Endothelial cell of umbilical vein (primary cell): ENCODE data around the gene TCIRG1. TPM values are rescaled to one million over a fixed set of nuclear protein-coding genes. Genes with fewer than 3 reads are reported as not detected.

Experiments
- BruUV-seq: library from RNA; stranded (reverse); fragments of 400-500 nt; replicated peaks from 2 replicates; lab custom pipeline; 2021; lab: Mats Ljungman, UMichigan
- CTCF ChIA-PET: fragments of 300-600, 350-600 bp; sonication (Branson Sonifier 250); formaldehyde crosslinking; loops from one replicate; lab custom pipeline; 2021; ENCODE audit warnings: antibody characterized with exemption, inconsistent platforms; lab: Charles Lee
- POLR2A ChIA-PET: fragments of 300-600, 350-600 bp; sonication (Branson Sonifier 250); formaldehyde crosslinking; loops from one replicate; lab custom pipeline; 2021; ENCODE audit warnings: antibody characterized with exemption, inconsistent platforms; lab: Charles Lee
- DNase-seq: peaks from one replicate; pipeline ENCODE4 v3.0.0-alpha.2; 2011; ENCODE audit warnings: low read depth, low spot score
- FAIRE-seq: peaks from 2 replicates; lab custom pipeline; 2011; peaks lifted over from hg19 to GRCh38; lab: Jason Lieb, UNC
- H2AFZ ChIP-seq: 2 replicates; pipeline ENCODE4 v1.6.0; 2012; ENCODE audit warnings: low read depth, low read length, control low read depth, inconsistent platforms
- H3K27ac ChIP-seq: 2 replicates; pipeline ENCODE4 v1.5.1; 2011; ENCODE audit warnings: low read depth, mild to moderate bottlenecking, control low read depth, low read length, moderate library complexity; ENCODE audit not compliant: insufficient read depth
- H3K27me3 ChIP-seq, 2 experiments: 2 replicates each; pipeline versions ENCODE4 v1.6.0 to v1.6.1; 2011; ENCODE audit warnings: low read length in 2 of 2, mixed read lengths in 1 of 2; ENCODE audit not compliant: control insufficient read depth in 2 of 2, insufficient read depth in 2 of 2
- H3K36me3 ChIP-seq, 2 experiments: 2 replicates in 1 of 2; 3 replicates in 1 of 2; pipeline ENCODE4 v1.5.1; 2011; ENCODE audit warnings: low read length in 2 of 2, mild to moderate bottlenecking in 1 of 2, moderate library complexity in 1 of 2; ENCODE audit not compliant: control insufficient read depth in 2 of 2, insufficient read depth in 2 of 2; ENCODE audit errors: extremely low read depth in 1 of 2
- H3K4me1 ChIP-seq: 3 replicates; pipeline ENCODE4 v1.5.1; 2011; ENCODE audit warnings: mild to moderate bottlenecking, low read length; ENCODE audit not compliant: control insufficient read depth, insufficient read depth; ENCODE audit errors: extremely low read depth
- H3K4me2 ChIP-seq: 2 replicates; pipeline ENCODE4 v1.6.1; 2011; ENCODE audit warnings: low read length, control low read depth, mixed read lengths; ENCODE audit not compliant: insufficient read depth
- H3K4me3 ChIP-seq, 3 experiments: fragments of 200-600 bp in 1 of 3; sonication (generic), shearing (Covaris generic) in 1 of 3; replicated peaks in 1 of 3; 2 replicates each; pipeline ENCODE4 v1.5.1; 2011 to 2016; ENCODE audit warnings: control low read depth in 3 of 3, low read length in 3 of 3, mild to moderate bottlenecking in 2 of 3, inconsistent platforms in 1 of 3, low read depth in 1 of 3, moderate library complexity in 1 of 3; ENCODE audit not compliant: insufficient read depth in 1 of 3
- H3K79me2 ChIP-seq: 2 replicates; pipeline ENCODE4 v1.6.0; 2012; ENCODE audit warnings: low read length, inconsistent platforms; ENCODE audit not compliant: control insufficient read depth, insufficient read depth
- H3K9ac ChIP-seq: replicated peaks from 2 replicates; pipeline ENCODE3; 2011; ENCODE audit warnings: low read length, control low read depth; ENCODE audit not compliant: insufficient read depth; ENCODE audit errors: extremely low read depth
- H3K9me1 ChIP-seq: replicated peaks from 3 replicates; pipeline ENCODE4 v1.6.0; 2011; ENCODE audit warnings: mild to moderate bottlenecking, low read length; ENCODE audit not compliant: control insufficient read depth, insufficient read depth; ENCODE audit errors: extremely low read depth
- H3K9me3 ChIP-seq: replicated peaks from 2 replicates; pipeline ENCODE4 v1.5.1; 2012; ENCODE audit warnings: low read length, inconsistent platforms; ENCODE audit not compliant: control insufficient read depth, insufficient read depth
- H4K20me1 ChIP-seq: replicated peaks from 2 replicates; pipeline ENCODE3; 2011; ENCODE audit warnings: mild to moderate bottlenecking, low read length; ENCODE audit not compliant: control insufficient read depth, insufficient read depth; ENCODE audit errors: extremely low read depth
- EZH2 ChIP-seq: IDR thresholded peaks from 2 replicates; pipeline ENCODE4 v1.6.1; 2012; ENCODE audit warnings: borderline replicate concordance, low read depth, mild to moderate bottlenecking, moderate library complexity, low read length, inconsistent platforms; ENCODE audit not compliant: severe bottlenecking
- FOS ChIP-seq: IDR thresholded peaks from 2 replicates; pipeline ENCODE4 v1.6.1; 2011; ENCODE audit warnings: mild to moderate bottlenecking, low read length, moderate library complexity, borderline replicate concordance; ENCODE audit not compliant: insufficient read depth
- GATA2 ChIP-seq: IDR thresholded peaks from 2 replicates; pipeline ENCODE4 v1.7.0; 2011; ENCODE audit warnings: low read depth, mild to moderate bottlenecking, moderate library complexity, mixed read lengths, low read length; ENCODE audit not compliant: insufficient read length, insufficient read depth
- JUN ChIP-seq: IDR thresholded peaks from 2 replicates; pipeline ENCODE4 v1.6.1; 2011; ENCODE audit warnings: borderline replicate concordance, low read depth; ENCODE audit not compliant: insufficient read length, insufficient read depth
- POLR2AphosphoS5 ChIP-seq: IDR thresholded peaks from 2 replicates; pipeline ENCODE4 v1.6.1; 2012; ENCODE audit warnings: low read depth, mild to moderate bottlenecking, control low read depth, low read length, moderate library complexity; ENCODE audit not compliant: insufficient read depth
- dilution Hi-C: fragments of 300-500 bp; cut with MboI; formaldehyde crosslinking; loops from one replicate; pipeline ENCODE4 v1.15.0; 2019; ENCODE audit warnings: low sequenced_read_pairs; ENCODE audit not compliant: extremely low pct_ligation_motif_present
- intact Hi-C: fragments of 100-400 bp; cut with micrococcal nuclease; formaldehyde crosslinking; loops from one replicate; pipeline ENCODE4 v1.10.0; 2022
- polyA plus RNA-seq, 4 experiments: library from polyadenylated mRNA; depleted of rRNA in 3 of 4; stranded (reverse) in 3 of 4; unstranded in 1 of 4; fragments of >200 nt; gene quantifications; 2 replicates each; pipeline versions ENCODE4 v1.2.1 to v1.2.3, GENCODE V29; 2011 to 2012; ENCODE audit warnings: missing spikeins in 1 of 4
- total RNA-seq: library from RNA; stranded (reverse); gene quantifications from 2 replicates; pipeline ENCODE4 v1.2.3, GENCODE V29; 2021
- TF ChIP-seq, protein P1 (sequence below), 2 donors: IDR thresholded peaks; 1 replicate in 1 of 2; 2 replicates in 1 of 2; pipeline ENCODE4 v1.5.1; 2011; ENCODE audit warnings: low read length in 2 of 2, mild to moderate bottlenecking in 2 of 2, moderate library complexity in 2 of 2, control low read depth in 1 of 2, inconsistent platforms in 1 of 2, low read depth in 1 of 2; ENCODE audit not compliant: insufficient read depth in 1 of 2; ENCODE audit errors: extremely low read depth in 1 of 2

The TCIRG1 gene
- total and polyA plus RNA-seq, 2 donors (not counting 3 experiments of a cell fraction or from before 2014, with no cell fraction given) = 134 to 183 TPM

DNA sequence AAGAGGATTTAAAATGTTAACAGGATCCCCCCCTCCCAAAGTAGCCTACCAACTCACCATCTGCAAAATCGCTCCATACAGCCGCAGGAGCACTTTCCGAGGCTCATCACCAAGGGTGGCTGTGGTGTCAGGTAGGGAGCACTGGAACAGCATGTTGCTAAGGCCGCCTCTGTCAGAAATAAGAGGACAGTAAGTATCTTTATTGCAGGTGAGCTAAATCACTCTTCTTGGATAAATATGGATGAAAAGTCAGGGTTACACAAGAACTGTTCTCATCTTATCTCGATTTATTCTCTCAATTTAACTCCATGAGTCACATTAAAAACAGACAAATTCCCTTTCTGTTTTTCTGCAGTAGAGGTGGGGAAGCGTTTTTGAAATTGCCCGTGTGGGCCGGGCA is 58.1 kb downstream of the TCIRG1 start:
- no TSS peak for BruUV-seq
- Histone ChIP-seq H3K9ac (no peak overlapping the region), H3K27ac (no peak overlapping the region), H3K4me2 (no peak overlapping the region), H3K4me1 (peaks cover 22% of the 10 kb centered on the region), H3K4me3 (no peak overlapping the region), H3K79me2 (no peaks in the 10 kb centered on the region), H3K9me3 (no peaks in the 10 kb centered on the region), H3K36me3 (no peaks in the 10 kb centered on the region), H4K20me1 (no peaks in the 10 kb centered on the region), H3K27me3 (no peaks in the 10 kb centered on the region), H2AFZ (no peak overlapping the region), H3K9me1 (no peaks in the 10 kb centered on the region)
- POLR2A ChIA-PET = no interaction called here
- DNase-seq = no peak
- intact Hi-C loops (no loop called here), dilution Hi-C loops (no loop called here)
- TF ChIP-seq, protein P1, sequence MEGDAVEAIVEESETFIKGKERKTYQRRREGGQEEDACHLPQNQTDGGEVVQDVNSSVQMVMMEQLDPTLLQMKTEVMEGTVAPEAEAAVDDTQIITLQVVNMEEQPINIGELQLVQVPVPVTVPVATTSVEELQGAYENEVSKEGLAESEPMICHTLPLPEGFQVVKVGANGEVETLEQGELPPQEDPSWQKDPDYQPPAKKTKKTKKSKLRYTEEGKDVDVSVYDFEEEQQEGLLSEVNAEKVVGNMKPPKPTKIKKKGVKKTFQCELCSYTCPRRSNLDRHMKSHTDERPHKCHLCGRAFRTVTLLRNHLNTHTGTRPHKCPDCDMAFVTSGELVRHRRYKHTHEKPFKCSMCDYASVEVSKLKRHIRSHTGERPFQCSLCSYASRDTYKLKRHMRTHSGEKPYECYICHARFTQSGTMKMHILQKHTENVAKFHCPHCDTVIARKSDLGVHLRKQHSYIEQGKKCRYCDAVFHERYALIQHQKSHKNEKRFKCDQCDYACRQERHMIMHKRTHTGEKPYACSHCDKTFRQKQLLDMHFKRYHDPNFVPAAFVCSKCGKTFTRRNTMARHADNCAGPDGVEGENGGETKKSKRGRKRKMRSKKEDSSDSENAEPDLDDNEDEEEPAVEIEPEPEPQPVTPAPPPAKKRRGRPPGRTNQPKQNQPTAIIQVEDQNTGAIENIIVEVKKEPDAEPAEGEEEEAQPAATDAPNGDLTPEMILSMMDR (IDR thresholded peaks at IDR 0.05; ENCODE audit: extremely low read depth in 1 of 2, insufficient read depth in 1 of 2, low read depth in 1 of 2, low read length in 2 of 2) = no peak
- CTCF ChIA-PET = interaction anchor here (1.0 kb wide), 1 partner anchor 20 kb away, joined by 3 read pairs; no protein-coding TSS in a partner anchor
- no peak for FAIRE-seq

DNA sequence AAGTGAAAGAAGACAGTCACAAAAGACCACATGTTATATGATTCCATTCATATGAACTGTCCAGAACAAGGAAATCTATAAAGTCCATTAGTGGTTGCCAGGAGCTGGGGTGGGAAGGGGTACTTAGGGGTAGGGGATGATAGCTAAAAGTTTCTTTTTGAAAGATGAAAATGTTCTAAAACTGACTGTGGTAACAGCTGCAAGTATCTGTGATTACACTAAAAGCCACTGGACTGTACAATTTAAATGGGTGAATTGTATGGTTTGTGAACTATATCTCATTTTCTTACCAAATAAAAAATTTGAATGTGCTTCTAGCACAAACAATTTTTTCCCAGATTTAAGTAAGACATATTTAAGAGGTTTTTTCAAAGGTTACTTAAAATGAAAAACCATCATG is 60.2 kb downstream of the TCIRG1 start:
- Histone ChIP-seq H3K9me1 (no peaks in the 10 kb centered on the region), H3K36me3 (no peaks in the 10 kb centered on the region), H4K20me1 (no peaks in the 10 kb centered on the region), H3K4me2 (peak overlapping the region; percentile 70), H2AFZ (peak overlapping the region; percentile 56), H3K4me3 (no peak overlapping the region), H3K4me1 (peaks cover 22% of the 10 kb centered on the region), H3K9ac (peak overlapping the region; percentile 39), H3K79me2 (no peaks in the 10 kb centered on the region), H3K27me3 (no peaks in the 10 kb centered on the region), H3K27ac (peak overlapping the region; percentile 70), H3K9me3 (no peaks in the 10 kb centered on the region)
- no peak for TF ChIP-seq EZH2
- no peak for TF ChIP-seq POLR2AphosphoS5
- TF ChIP-seq, protein P1 (IDR thresholded peaks at IDR 0.05; ENCODE audit: extremely low read depth in 1 of 2, insufficient read depth in 1 of 2, low read depth in 1 of 2, low read length in 2 of 2) = no peak
- TF ChIP-seq GATA2 = no peak
- no peak for TF ChIP-seq JUN
- no peak for TF ChIP-seq FOS
- DNase-seq (no peak), FAIRE-seq (no peak)
- CTCF ChIA-PET = interaction anchor here (0.7 to 1.6 kb wide), 4 partner anchors 8 to 48 kb away, joined by 3 read pairs; no protein-coding TSS in a partner anchor
- BruUV-seq = no TSS peak
- POLR2A ChIA-PET = no interaction called here
- intact Hi-C loops = no loop called here
- dilution Hi-C loops = no loop called here
